Thoracic aorta (tissue), 2 donors: ENCODE measurements around the gene DNAH8. TPM values are rescaled to one million over a fixed set of nuclear protein-coding genes. Genes with fewer than 3 reads are reported as not detected.

ENCODE experiments used
- ATAC-seq: fragments of 150-250 bp; one replicate; pipeline ENCODE4 v1.8.0; 2017; ENCODE audit warnings: low read depth; ENCODE audit not compliant: insufficient number of reproducible peaks, low FRiP score
- DNase-seq: peaks from one replicate; pipeline ENCODE4 v3.0.0-alpha.2; 2020; ENCODE audit warnings: low spot score
- H3K27ac ChIP-seq, 2 donors: fragments of 200-600 bp; sonication (generic); 1 replicate in 1 of 2; 2 replicates in 1 of 2; pipeline ENCODE4 v1.5.1; 2016; ENCODE audit warnings: mild to moderate bottlenecking in 2 of 2, moderate library complexity in 2 of 2
- H3K27me3 ChIP-seq: fragments of 200-600 bp; sonication (generic); replicated peaks from 2 replicates; pipeline ENCODE4 v1.6.0; 2016; ENCODE audit warnings: mild to moderate bottlenecking; ENCODE audit not compliant: insufficient read depth
- H3K36me3 ChIP-seq: fragments of 200-600 bp; sonication (generic); one replicate; pipeline ENCODE4 v1.5.1; 2016
- H3K4me1 ChIP-seq, 2 donors: fragments of 200-600 bp; sonication (generic); 1 replicate in 1 of 2; 2 replicates in 1 of 2; pipeline versions ENCODE4 v1.5.1 to v1.6.0; 2016; ENCODE audit warnings: low read depth in 2 of 2, mild to moderate bottlenecking in 1 of 2; ENCODE audit not compliant: control insufficient read depth in 1 of 2
- H3K4me3 ChIP-seq: fragments of 200-600 bp; sonication (generic); 2 replicates; pipeline ENCODE4 v1.5.1; 2016; ENCODE audit warnings: mild to moderate bottlenecking
- H3K9me3 ChIP-seq: fragments of 200-600 bp; sonication (generic); 2 replicates; pipeline ENCODE4 v1.5.1; 2016
- CTCF ChIP-seq: fragments of 200-600 bp; sonication (generic); IDR thresholded peaks from one replicate; pipeline ENCODE4 v1.5.1; 2019; ENCODE audit warnings: antibody characterized with exemption
- total RNA-seq, 2 donors: library from RNA; depleted of rRNA; stranded (reverse); fragments of >200 nt; gene quantifications; one replicate each; pipeline versions ENCODE4 v1.1.0 to v1.2.3, GENCODE V29; 2016

DNAH8 gene
- total RNA-seq, 2 donors from 2014 or later, result 0.14 TPM; not detected in 1

DNA sequence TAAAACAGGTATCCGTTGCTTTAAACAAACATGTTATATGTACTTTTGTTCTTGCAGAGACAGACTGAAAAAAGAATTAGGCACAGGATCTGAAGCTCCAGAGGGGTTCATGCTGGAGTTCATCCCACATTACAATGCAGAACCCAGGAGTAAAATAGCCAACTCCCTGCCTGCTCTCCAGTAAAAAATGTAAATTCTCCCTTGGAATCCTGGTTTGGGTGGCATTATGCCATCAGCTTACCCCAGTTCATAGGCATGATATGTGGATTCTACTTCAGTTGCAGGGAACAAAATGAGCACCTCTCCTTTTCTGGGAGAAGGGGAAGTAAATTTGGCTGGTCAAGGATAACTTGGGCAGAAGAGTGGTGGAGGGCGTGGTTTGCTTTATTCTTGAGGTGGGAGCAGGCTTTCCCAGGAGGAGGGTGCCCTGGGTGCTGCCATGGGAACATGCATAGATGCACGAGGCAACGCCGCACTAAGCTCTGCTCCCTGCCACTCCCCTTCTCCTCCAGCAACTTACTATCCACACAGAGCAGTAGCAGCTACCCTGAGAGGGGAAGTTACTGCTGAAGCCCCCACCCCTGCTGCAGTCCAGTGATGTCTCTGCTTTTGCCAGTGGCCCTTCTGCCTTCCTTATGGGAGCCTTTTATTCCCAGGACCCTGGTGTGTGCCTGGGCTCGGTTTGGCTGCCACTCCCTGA lies 261.8 kb downstream of the DNAH8 start:
- Histone ChIP-seq H3K4me3 (no peak overlapping the region), H3K4me1 (no peaks in the 10 kb centered on the region), H3K36me3 (no peaks in the 10 kb centered on the region), H3K9me3 (no peaks in the 10 kb centered on the region), H3K27me3 (no peaks in the 10 kb centered on the region), H3K27ac (no peak overlapping the region)
- no peak for ATAC-seq
- no peak for DNase-seq
- TF ChIP-seq CTCF, result no peak

DNA sequence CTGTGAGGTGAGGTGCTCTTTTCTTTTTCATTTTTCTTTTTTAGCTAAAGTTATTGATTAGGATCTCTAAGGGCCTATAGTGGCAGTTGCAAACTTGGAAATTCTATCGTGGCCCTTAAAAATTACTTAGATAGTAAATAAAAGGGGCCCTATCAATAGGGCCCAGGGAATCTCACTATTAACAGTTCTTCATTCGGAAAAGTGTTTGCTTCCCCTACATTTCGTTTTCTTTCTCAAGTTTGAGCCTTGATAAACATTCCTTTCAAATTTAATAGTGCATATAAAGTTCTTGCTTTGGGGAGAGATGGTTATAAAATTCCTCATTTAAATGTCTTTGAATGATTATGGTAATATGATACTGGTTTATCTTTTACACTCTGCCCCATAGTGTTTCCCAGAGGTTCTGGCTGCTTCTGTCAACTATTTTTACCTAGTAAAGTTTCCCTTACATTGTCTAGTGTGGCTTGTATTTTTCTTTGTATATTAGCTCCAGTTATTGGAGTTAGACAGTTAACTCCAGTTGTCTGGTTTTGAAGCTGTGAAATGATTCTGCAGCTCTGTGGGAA lies 263.1 kb downstream of the DNAH8 start:
- no peaks in the 10 kb centered on the region for H3K9me3 ChIP-seq
- TF ChIP-seq CTCF, result no peak
- no peaks in the 10 kb centered on the region for H3K27me3 ChIP-seq
- ATAC-seq (no peak), DNase-seq (no peak)
- H3K4me1 ChIP-seq, result no peaks in the 10 kb centered on the region
- H3K36me3 ChIP-seq, result no peaks in the 10 kb centered on the region
- H3K4me3 ChIP-seq, result no peak overlapping the region
- H3K27ac ChIP-seq, result no peak overlapping the region

- ATAC-seq, result no peak
- no peak for TF ChIP-seq CTCF
- peaks cover 3% of the 10 kb centered on the region for H3K27me3 ChIP-seq
Observed at GRCh38 chr6:38982470-38982869, 267.4 kb downstream of the DNAH8 start.

GRCh38 chr6:38984723-38985122 lies 269.6 kb downstream of the DNAH8 start:
- H3K9me3 ChIP-seq, result no peaks in the 10 kb centered on the region
- no peak overlapping the region for H3K4me3 ChIP-seq
- no peak for TF ChIP-seq CTCF
- DNase-seq (no peak), ATAC-seq (no peak)
- H3K4me1 ChIP-seq, result no peaks in the 10 kb centered on the region
- no peaks in the 10 kb centered on the region for H3K36me3 ChIP-seq
- H3K27ac ChIP-seq, result no peak overlapping the region
- H3K27me3 ChIP-seq, result peaks cover 3% of the 10 kb centered on the region

More at GRCh38 chr6:38982470-38982869, 267.4 kb downstream of the DNAH8 start:
- Histone ChIP-seq H3K4me3 (no peak overlapping the region), H3K36me3 (no peaks in the 10 kb centered on the region), H3K27ac (no peak overlapping the region), H3K9me3 (no peaks in the 10 kb centered on the region), H3K4me1 (no peaks in the 10 kb centered on the region)
- no peak for DNase-seq

- Histone ChIP-seq H3K27me3 (peaks cover 3% of the 10 kb centered on the region), H3K4me3 (no peak overlapping the region), H3K4me1 (no peaks in the 10 kb centered on the region), H3K36me3 (no peaks in the 10 kb centered on the region), H3K9me3 (no peaks in the 10 kb centered on the region), H3K27ac (no peak overlapping the region)
- DNase-seq, result no peak
- TF ChIP-seq CTCF, result no peak
- ATAC-seq, result no peak
Observed at GRCh38 chr6:38985839-38986238, 270.7 kb downstream of the DNAH8 start.
